HepG2 (cell line): ENCODE results near the gene CCDC97. TPM values are rescaled to one million over a fixed set of nuclear protein-coding genes. Genes with fewer than 3 reads are reported as not detected.

Source experiments
- FOXA3 ChIP-seq: IDR thresholded peaks from 2 replicates; pipeline ENCODE4 v1.6.1; 2016; ENCODE audit warnings: missing genetic modification reagents, missing compliant biosample characterization
- HOXA3 ChIP-seq: sonication (generic); formaldehyde crosslinking; IDR thresholded peaks from 2 replicates; pipeline ENCODE4 v1.5.0; 2020; ENCODE audit warnings: missing genetic modification reagents
- HOXA5 ChIP-seq: sonication (generic); formaldehyde crosslinking; IDR thresholded peaks from 2 replicates; pipeline ENCODE4 v1.4.0; 2020; ENCODE audit warnings: missing genetic modification reagents
- KLF6 ChIP-seq: IDR thresholded peaks from 2 replicates; pipeline ENCODE4 v1.8.0; 2016; ENCODE audit warnings: missing biosample characterization, missing genetic modification reagents
- MAZ ChIP-seq, 2 experiments: sonication (generic) in 1 of 2; formaldehyde crosslinking in 1 of 2; IDR thresholded peaks; 2 replicates each; pipeline versions ENCODE4 v1.5.0 to v1.6.1; 2012 to 2020; ENCODE audit warnings: low read depth in 2 of 2, mild to moderate bottlenecking in 2 of 2, borderline replicate concordance in 1 of 2, improper control_type of control experiment in 1 of 2, low read length in 1 of 2, missing genetic modification reagents in 1 of 2, moderate library complexity in 1 of 2
- MED13 ChIP-seq: sonication (generic); formaldehyde crosslinking; IDR thresholded peaks from 2 replicates; pipeline ENCODE4 v1.5.0; 2020; ENCODE audit warnings: missing genetic modification reagents
- NCOA5 ChIP-seq: sonication (generic); formaldehyde crosslinking; IDR thresholded peaks from 2 replicates; pipeline ENCODE4 v1.4.0; 2020; ENCODE audit warnings: missing genetic modification reagents
- NFKB2 ChIP-seq: sonication (generic); formaldehyde crosslinking; IDR thresholded peaks from 2 replicates; pipeline ENCODE4 v1.4.0; 2020; ENCODE audit warnings: missing genetic modification reagents, borderline replicate concordance
- SIN3A ChIP-seq: IDR thresholded peaks from 2 replicates; pipeline ENCODE4 v1.6.1; 2011; ENCODE audit warnings: low read depth, mild to moderate bottlenecking, control low read depth, low read length, borderline replicate concordance
- ZNF263 ChIP-seq: sonication (generic); formaldehyde crosslinking; IDR thresholded peaks from 2 replicates; pipeline ENCODE4 v1.4.0; 2020; ENCODE audit warnings: missing genetic modification reagents
- ZNF572 ChIP-seq: sonication (generic); formaldehyde crosslinking; IDR thresholded peaks from 2 replicates; pipeline ENCODE4 v1.5.1; 2020; ENCODE audit warnings: mild to moderate bottlenecking, missing genetic modification reagents
- ZNF775 ChIP-seq: sonication (generic); formaldehyde crosslinking; IDR thresholded peaks from 2 replicates; pipeline ENCODE4 v1.4.0; 2020; ENCODE audit warnings: missing genetic modification reagents, mild to moderate bottlenecking, moderate library complexity, borderline replicate concordance
- ZNF879 ChIP-seq: sonication (generic); formaldehyde crosslinking; IDR thresholded peaks from 2 replicates; pipeline ENCODE4 v1.8.1; 2023; ENCODE audit warnings: missing genetic modification reagents
- polyA plus RNA-seq, 8 experiments: library from polyadenylated mRNA; depleted of rRNA in 3 of 8; stranded (reverse) in 7 of 8; unstranded in 1 of 8; fragments of >200 nt; fragmentation: Illumina TruSeq in 4 of 8; extraction: Trizol in 4 of 8; gene quantifications; 2 replicates each; pipeline versions ENCODE4 v1.2.1 to v1.2.3, GENCODE V29; 2011 to 2016; ENCODE audit warnings: low read depth in 4 of 8, missing spikeins in 1 of 8, mixed read lengths in 1 of 8; ENCODE audit not compliant: insufficient read depth in 1 of 8
- total RNA-seq, 5 experiments: library from RNA; depleted of rRNA; stranded (reverse); fragments of >200 nt; fragmentation: Illumina TruSeq; extraction: Trizol; gene quantifications; 2 replicates each; pipeline ENCODE4 v1.2.3, GENCODE V29; 2016; ENCODE audit warnings: low read depth in 1 of 5
- TF ChIP-seq, protein P1 (sequence below): sonication (generic); formaldehyde crosslinking; IDR thresholded peaks from 2 replicates; pipeline ENCODE4 v1.8.1; 2023; ENCODE audit warnings: mild to moderate bottlenecking, moderate library complexity, missing genetic modification reagents
- TF ChIP-seq, protein P2 (sequence below): fragments of 450-650 bp; IDR thresholded peaks from 2 replicates; pipeline ENCODE4 v1.6.1; 2017; ENCODE audit warnings: mild to moderate bottlenecking
- TF ChIP-seq, protein P3 (sequence below), 2 experiments: fragments of 450-650 bp in 1 of 2; sonication (generic) in 1 of 2; formaldehyde crosslinking in 1 of 2; IDR thresholded peaks; 2 replicates each; pipeline versions ENCODE4 v1.6.1 to v1.8.0; 2016 to 2022; ENCODE audit warnings: antibody characterized with exemption in 1 of 2, mild to moderate bottlenecking in 1 of 2, missing genetic modification reagents in 1 of 2

CCDC97 gene
- total and polyA plus RNA-seq, 2 of the 13 experiments (the other 11 are each of a cell fraction or from before 2014, with no cell fraction given), result 6.2 to 7.3 TPM

DNA sequence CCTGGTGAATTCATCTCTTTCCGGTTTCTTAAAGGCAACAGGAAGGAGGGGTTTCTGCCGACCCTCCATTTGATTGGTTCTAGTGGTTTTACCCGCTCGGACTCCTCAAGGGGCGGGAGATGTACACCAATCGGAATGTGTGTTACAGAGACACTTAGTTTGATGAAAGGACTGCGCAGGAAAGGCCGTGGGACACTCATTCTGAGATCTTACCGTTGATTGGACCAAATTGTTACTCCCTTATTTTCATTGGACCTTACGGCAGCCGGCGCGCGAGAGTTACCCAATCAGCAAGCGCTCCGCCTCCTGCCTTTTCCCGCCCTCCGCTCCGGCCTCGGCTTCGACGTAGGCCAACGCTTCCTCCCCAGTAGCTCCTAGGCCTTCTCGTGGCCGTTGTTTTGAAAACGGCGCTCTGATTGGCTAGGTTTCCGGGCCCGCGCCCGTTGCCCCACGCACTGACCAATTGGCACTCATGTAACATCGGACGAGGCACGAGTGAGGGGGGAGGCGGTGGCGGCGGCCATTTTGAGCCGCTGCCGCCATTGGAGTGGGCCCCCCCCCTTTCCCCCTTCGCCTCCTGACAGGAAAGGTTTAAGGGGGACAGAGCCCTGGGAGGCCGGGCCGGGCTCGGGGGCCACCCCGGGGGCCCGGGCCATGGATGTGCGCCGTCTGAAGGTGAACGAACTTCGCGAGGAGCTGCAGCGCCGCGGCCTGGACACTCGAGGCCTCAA, 46.0 kb upstream of the CCDC97 start, which contains the start of gene HNRNPUL1 (continued):
- TF ChIP-seq, protein P1, sequence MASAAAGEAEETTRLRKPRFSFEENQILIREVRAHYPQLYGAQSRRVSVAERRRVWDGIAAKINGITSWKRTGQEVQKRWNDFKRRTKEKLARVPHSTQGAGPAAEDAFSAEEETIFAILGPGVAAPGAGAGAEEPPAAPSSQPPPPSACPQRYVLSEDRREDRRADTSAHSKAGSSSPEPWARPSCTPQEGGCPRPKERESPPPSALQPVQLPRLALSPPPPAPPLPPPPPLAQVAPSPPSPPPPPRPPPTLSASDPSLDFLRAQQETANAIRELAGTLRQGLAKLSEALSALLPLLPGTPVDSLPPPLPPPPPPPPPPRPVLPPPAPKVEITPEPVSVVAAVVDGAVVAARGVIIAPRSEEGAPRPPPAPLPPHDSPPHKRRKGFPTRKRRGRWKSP, result 0 out of 2 replicates have a peak, but pooled peaks have one; percentile 66
- TF ChIP-seq HOXA5 (CRISPR knock-in tag), result no peak
- TF ChIP-seq ZNF775 (CRISPR knock-in tag), result no peak
- TF ChIP-seq ZNF879 (CRISPR knock-in tag), result no peak
- TF ChIP-seq, protein P2, sequence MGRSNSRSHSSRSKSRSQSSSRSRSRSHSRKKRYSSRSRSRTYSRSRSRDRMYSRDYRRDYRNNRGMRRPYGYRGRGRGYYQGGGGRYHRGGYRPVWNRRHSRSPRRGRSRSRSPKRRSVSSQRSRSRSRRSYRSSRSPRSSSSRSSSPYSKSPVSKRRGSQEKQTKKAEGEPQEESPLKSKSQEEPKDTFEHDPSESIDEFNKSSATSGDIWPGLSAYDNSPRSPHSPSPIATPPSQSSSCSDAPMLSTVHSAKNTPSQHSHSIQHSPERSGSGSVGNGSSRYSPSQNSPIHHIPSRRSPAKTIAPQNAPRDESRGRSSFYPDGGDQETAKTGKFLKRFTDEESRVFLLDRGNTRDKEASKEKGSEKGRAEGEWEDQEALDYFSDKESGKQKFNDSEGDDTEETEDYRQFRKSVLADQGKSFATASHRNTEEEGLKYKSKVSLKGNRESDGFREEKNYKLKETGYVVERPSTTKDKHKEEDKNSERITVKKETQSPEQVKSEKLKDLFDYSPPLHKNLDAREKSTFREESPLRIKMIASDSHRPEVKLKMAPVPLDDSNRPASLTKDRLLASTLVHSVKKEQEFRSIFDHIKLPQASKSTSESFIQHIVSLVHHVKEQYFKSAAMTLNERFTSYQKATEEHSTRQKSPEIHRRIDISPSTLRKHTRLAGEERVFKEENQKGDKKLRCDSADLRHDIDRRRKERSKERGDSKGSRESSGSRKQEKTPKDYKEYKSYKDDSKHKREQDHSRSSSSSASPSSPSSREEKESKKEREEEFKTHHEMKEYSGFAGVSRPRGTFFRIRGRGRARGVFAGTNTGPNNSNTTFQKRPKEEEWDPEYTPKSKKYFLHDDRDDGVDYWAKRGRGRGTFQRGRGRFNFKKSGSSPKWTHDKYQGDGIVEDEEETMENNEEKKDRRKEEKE, result no peak
- no peak for TF ChIP-seq SIN3A
- peak; percentile 98 for TF ChIP-seq HOXA3 (CRISPR knock-in tag)
- peak; percentile 61; the same call in 1 of the 2 replicates for TF ChIP-seq KLF6 (CRISPR knock-in tag)
- TF ChIP-seq NCOA5 (CRISPR knock-in tag), result no peak
- no peak for TF ChIP-seq ZNF263
- TF ChIP-seq FOXA3 (CRISPR knock-in tag), result peak; percentile 62; the same call in 1 of the 2 replicates
- no peak for TF ChIP-seq MED13 (CRISPR knock-in tag)
- TF ChIP-seq ZNF572 (CRISPR knock-in tag), result 0 out of 2 replicates have a peak, but pooled peaks have one; percentile 65
- peak; percentile 94 for TF ChIP-seq MAZ (IDR thresholded peaks at IDR 0.05; ENCODE audit: borderline replicate concordance, low read depth, low read length)
- no peak; the same call in 1 of the 2 replicates for TF ChIP-seq MAZ (CRISPR knock-in tag; IDR thresholded peaks at IDR 0.05; ENCODE audit: low read depth)
- TF ChIP-seq, protein P3, sequence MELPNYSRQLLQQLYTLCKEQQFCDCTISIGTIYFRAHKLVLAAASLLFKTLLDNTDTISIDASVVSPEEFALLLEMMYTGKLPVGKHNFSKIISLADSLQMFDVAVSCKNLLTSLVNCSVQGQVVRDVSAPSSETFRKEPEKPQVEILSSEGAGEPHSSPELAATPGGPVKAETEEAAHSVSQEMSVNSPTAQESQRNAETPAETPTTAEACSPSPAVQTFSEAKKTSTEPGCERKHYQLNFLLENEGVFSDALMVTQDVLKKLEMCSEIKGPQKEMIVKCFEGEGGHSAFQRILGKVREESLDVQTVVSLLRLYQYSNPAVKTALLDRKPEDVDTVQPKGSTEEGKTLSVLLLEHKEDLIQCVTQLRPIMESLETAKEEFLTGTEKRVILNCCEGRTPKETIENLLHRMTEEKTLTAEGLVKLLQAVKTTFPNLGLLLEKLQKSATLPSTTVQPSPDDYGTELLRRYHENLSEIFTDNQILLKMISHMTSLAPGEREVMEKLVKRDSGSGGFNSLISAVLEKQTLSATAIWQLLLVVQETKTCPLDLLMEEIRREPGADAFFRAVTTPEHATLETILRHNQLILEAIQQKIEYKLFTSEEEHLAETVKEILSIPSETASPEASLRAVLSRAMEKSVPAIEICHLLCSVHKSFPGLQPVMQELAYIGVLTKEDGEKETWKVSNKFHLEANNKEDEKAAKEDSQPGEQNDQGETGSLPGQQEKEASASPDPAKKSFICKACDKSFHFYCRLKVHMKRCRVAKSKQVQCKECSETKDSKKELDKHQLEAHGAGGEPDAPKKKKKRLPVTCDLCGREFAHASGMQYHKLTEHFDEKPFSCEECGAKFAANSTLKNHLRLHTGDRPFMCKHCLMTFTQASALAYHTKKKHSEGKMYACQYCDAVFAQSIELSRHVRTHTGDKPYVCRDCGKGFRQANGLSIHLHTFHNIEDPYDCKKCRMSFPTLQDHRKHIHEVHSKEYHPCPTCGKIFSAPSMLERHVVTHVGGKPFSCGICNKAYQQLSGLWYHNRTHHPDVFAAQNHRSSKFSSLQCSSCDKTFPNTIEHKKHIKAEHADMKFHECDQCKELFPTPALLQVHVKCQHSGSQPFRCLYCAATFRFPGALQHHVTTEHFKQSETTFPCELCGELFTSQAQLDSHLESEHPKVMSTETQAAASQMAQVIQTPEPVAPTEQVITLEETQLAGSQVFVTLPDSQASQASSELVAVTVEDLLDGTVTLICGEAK (IDR thresholded peaks at IDR 0.05), result no peak
- TF ChIP-seq, protein P3 (CRISPR knock-in tag; IDR thresholded peaks at IDR 0.05), result peak; percentile 81
- TF ChIP-seq NFKB2 (CRISPR knock-in tag), result no peak; the same call in 1 of the 2 replicates
